WTC11 (cell line): ENCODE data around the gene METTL22. TPM values are rescaled to one million over a fixed set of nuclear protein-coding genes. Genes with fewer than 3 reads are reported as not detected.

Experiments
- ATAC-seq: fragments of 200-7000 bp; cut with Tn5 transposase; 2 replicates; pipeline ENCODE4 v1.10.0; 2021; ENCODE audit warnings: mild to moderate bottlenecking, moderate library complexity
- CTCF ChIA-PET: fragments of 300-600 bp; sonication (Branson Sonifier 250); formaldehyde crosslinking; loops from one replicate; lab custom pipeline; 2021; ENCODE audit warnings: antibody characterized with exemption; lab: Charles Lee
- POLR2A ChIA-PET: fragments of 350-600 bp; sonication (Branson Sonifier 250); formaldehyde crosslinking; loops from one replicate; lab custom pipeline; 2021; ENCODE audit warnings: antibody characterized with exemption; lab: Charles Lee
- DNase-seq: peaks from one replicate; pipeline ENCODE4 v3.0.0; 2021; ENCODE audit warnings: low spot score
- H3K27ac Mint-ChIP-seq: 2 replicates; pipeline ENCODE4 v1.8.0; 2021; ENCODE audit warnings: mixed read lengths
- H3K27me3 Mint-ChIP-seq: 2 replicates; pipeline ENCODE4 v1.8.0; 2021; ENCODE audit warnings: low read depth, mild to moderate bottlenecking, moderate library complexity, mixed read lengths
- H3K36me3 Mint-ChIP-seq: 2 replicates; pipeline ENCODE4 v1.8.0; 2021; ENCODE audit warnings: mixed read lengths
- H3K4me1 Mint-ChIP-seq: 2 replicates; pipeline ENCODE4 v1.8.0; 2022; ENCODE audit warnings: mixed read lengths
- H3K4me3 Mint-ChIP-seq: 2 replicates; pipeline ENCODE4 v1.8.0; 2021; ENCODE audit warnings: mild to moderate bottlenecking, moderate library complexity, mixed read lengths
- H3K9me3 Mint-ChIP-seq: 2 replicates; pipeline ENCODE4 v1.8.0; 2021; ENCODE audit warnings: mixed read lengths
- ATF2 ChIP-seq: sonication (generic); formaldehyde crosslinking; IDR thresholded peaks from 2 replicates; pipeline ENCODE4 v1.8.1; 2022; ENCODE audit warnings: low read depth, missing genetic modification reagents, borderline replicate concordance
- CDX4 ChIP-seq: fragments of 250-450 bp; sonication (Bioruptor Pico); IDR thresholded peaks from 2 replicates; pipeline ENCODE4 v1.9.0; 2021; ENCODE audit warnings: moderate library complexity, mild to moderate bottlenecking, inconsistent platforms, borderline replicate concordance
- E2F4 ChIP-seq: sonication (generic); formaldehyde crosslinking; IDR thresholded peaks from 2 replicates; pipeline ENCODE4 v1.8.1; 2022; ENCODE audit warnings: low read depth, mild to moderate bottlenecking, moderate library complexity, missing genetic modification reagents, borderline replicate concordance
- E2F5 ChIP-seq: sonication (generic); formaldehyde crosslinking; IDR thresholded peaks from 2 replicates; pipeline ENCODE4 v1.8.1; 2022; ENCODE audit warnings: mild to moderate bottlenecking, moderate library complexity, missing genetic modification reagents
- ETV6 ChIP-seq: sonication (generic); formaldehyde crosslinking; IDR thresholded peaks from 2 replicates; pipeline ENCODE4 v1.8.1; 2022; ENCODE audit warnings: mild to moderate bottlenecking, missing genetic modification reagents
- FOXJ3 ChIP-seq: sonication (generic); formaldehyde crosslinking; IDR thresholded peaks from 2 replicates; pipeline ENCODE4 v1.9.0; 2021; ENCODE audit warnings: missing genetic modification reagents, mild to moderate bottlenecking, borderline replicate concordance
- FOXP1 ChIP-seq: sonication (generic); formaldehyde crosslinking; IDR thresholded peaks from 2 replicates; pipeline ENCODE4 v1.8.0; 2022; ENCODE audit warnings: missing genetic modification reagents, mild to moderate bottlenecking, moderate library complexity, borderline replicate concordance
- MAX ChIP-seq: sonication (generic); formaldehyde crosslinking; IDR thresholded peaks from 2 replicates; pipeline ENCODE4 v1.8.0; 2022; ENCODE audit warnings: mild to moderate bottlenecking, missing genetic modification reagents
- SMAD4 ChIP-seq: sonication (generic); formaldehyde crosslinking; IDR thresholded peaks from 2 replicates; pipeline ENCODE4 v1.8.0; 2022; ENCODE audit warnings: mild to moderate bottlenecking, missing genetic modification reagents
- TCF7 ChIP-seq: sonication (generic); formaldehyde crosslinking; IDR thresholded peaks from 2 replicates; pipeline ENCODE4 v1.8.0; 2022; ENCODE audit warnings: mild to moderate bottlenecking, low read depth, missing genetic modification reagents, moderate library complexity
- ZNF138 ChIP-seq: sonication (generic); formaldehyde crosslinking; conservative IDR thresholded peaks from 2 replicates; pipeline ENCODE4 v1.8.1; 2022; ENCODE audit warnings: mild to moderate bottlenecking, moderate library complexity, missing genetic modification reagents
- ZNF416 ChIP-seq: fragments of 250-450 bp; sonication (Bioruptor Pico); IDR thresholded peaks from 2 replicates; pipeline ENCODE4 v1.9.0; 2021; ENCODE audit warnings: mild to moderate bottlenecking, inconsistent platforms
- ZSCAN18 ChIP-seq: fragments of 250-450 bp; sonication (Bioruptor Pico); IDR thresholded peaks from 2 replicates; pipeline ENCODE4 v2.1.2; 2022; ENCODE audit warnings: mild to moderate bottlenecking, moderate library complexity
- total RNA-seq: library from RNA; stranded (reverse); gene quantifications from 3 replicates; pipeline ENCODE4 v1.2.3, GENCODE V29; 2021

Gene METTL22
- total RNA-seq, 1 experiment from 2014 or later: 82.0 TPM

- H3K27me3 Mint-ChIP-seq: peaks cover 20% of the 10 kb centered on the region
- CTCF ChIA-PET: interaction anchor here (0.5 to 2.1 kb wide), 5 partner anchors 18 to 267 kb away, joined by 3 to 6 read pairs (median 4); no protein-coding TSS in a partner anchor
Observed at GRCh38 chr16:8670014-8670560, 48.6 kb downstream of the METTL22 start.

GRCh38 chr16:8673611-8674412 is 52.3 kb downstream of the METTL22 start:
- ATAC-seq (peak; percentile 53), DNase-seq (no peak)
- peaks cover 8% of the 10 kb centered on the region for H3K4me1 Mint-ChIP-seq
- peak overlapping the region; percentile 68 for H3K4me3 Mint-ChIP-seq
- no peak for TF ChIP-seq SMAD4
- TF ChIP-seq TCF7 (CRISPR knock-in tag): no peak
- no peak for TF ChIP-seq E2F4 (CRISPR knock-in tag)
- no peak for TF ChIP-seq ETV6 (CRISPR knock-in tag)
- TF ChIP-seq E2F5 (CRISPR knock-in tag): no peak
- no peak for TF ChIP-seq FOXP1 (CRISPR knock-in tag)
- no peak for TF ChIP-seq ZNF138 (CRISPR knock-in tag)
- no peak for TF ChIP-seq ZSCAN18 (CRISPR knock-in tag)
- no peak for TF ChIP-seq FOXJ3 (CRISPR knock-in tag)
- no peak for TF ChIP-seq CDX4 (CRISPR knock-in tag)
- H3K27ac Mint-ChIP-seq: no peak overlapping the region
- peaks cover 41% of the 10 kb centered on the region for H3K27me3 Mint-ChIP-seq
- ChIA-PET POLR2A (no interaction called here), CTCF (interaction anchor here (0.7 to 2.3 kb wide), 9 partner anchors 8 to 377 kb away, joined by 3 to 9 read pairs (median 4); partner anchors contain the start of gene TMEM186)
- H3K9me3 Mint-ChIP-seq: no peaks in the 10 kb centered on the region
- H3K36me3 Mint-ChIP-seq: no peaks in the 10 kb centered on the region

More at GRCh38 chr16:8670014-8670560, 48.6 kb downstream of the METTL22 start:
- no peak overlapping the region for H3K27ac Mint-ChIP-seq
- TF ChIP-seq ZNF416 (CRISPR knock-in tag) (no peak), ATF2 (CRISPR knock-in tag) (no peak), MAX (CRISPR knock-in tag) (no peak)
- DNase-seq: no peak
- H3K4me3 Mint-ChIP-seq: no peak overlapping the region
- H3K9me3 Mint-ChIP-seq: peaks cover 5% of the 10 kb centered on the region
- H3K4me1 Mint-ChIP-seq: peaks cover 19% of the 10 kb centered on the region
- POLR2A ChIA-PET: interaction anchor here (0.5 kb wide), 1 partner anchor 579 kb away, joined by 3 read pairs; no protein-coding TSS in a partner anchor
- ATAC-seq: no peak
- H3K36me3 Mint-ChIP-seq: no peaks in the 10 kb centered on the region
